Osteoblast (primary cell): ENCODE measurements around the gene OR13C2. TPM values are rescaled to one million over a fixed set of nuclear protein-coding genes. Genes with fewer than 3 reads are reported as not detected.
"Not testable (repeated sequence)": the region's sequence is repeated elsewhere in the genome, so short reads cannot be mapped to it uniquely, and the experiment has no call there.

Experiments used
- DNase-seq: peaks from one replicate; pipeline ENCODE4 v3.0.0; 2011; ENCODE audit warnings: low spot score, mixed read lengths; ENCODE audit not compliant: insufficient read length; ENCODE audit errors: missing footprints
- H2AFZ ChIP-seq: 2 replicates; pipeline ENCODE4 v1.6.0; 2011; ENCODE audit warnings: mild to moderate bottlenecking, low read length
- H3K27ac ChIP-seq: 2 replicates; pipeline ENCODE4 v1.5.1; 2011; ENCODE audit warnings: mild to moderate bottlenecking, low read depth, low read length, moderate library complexity
- H3K27me3 ChIP-seq: 2 replicates; pipeline ENCODE4 v1.6.0; 2012; ENCODE audit warnings: mild to moderate bottlenecking, control low read depth, inconsistent platforms, low read length, moderate library complexity; ENCODE audit not compliant: insufficient read depth
- H3K36me3 ChIP-seq: 2 replicates; pipeline ENCODE4 v1.5.1; 2011; ENCODE audit warnings: mild to moderate bottlenecking, low read length, control low read depth, moderate library complexity; ENCODE audit not compliant: insufficient read depth
- H3K4me1 ChIP-seq: 2 replicates; pipeline ENCODE4 v1.5.1; 2011; ENCODE audit warnings: mild to moderate bottlenecking, low read length, control low read depth, moderate library complexity; ENCODE audit not compliant: insufficient read depth
- H3K4me2 ChIP-seq: 2 replicates; pipeline ENCODE4 v1.6.0; 2011; ENCODE audit warnings: mild to moderate bottlenecking, low read length; ENCODE audit not compliant: insufficient read depth
- H3K4me3 ChIP-seq: fragments of 200-600 bp; sonication (generic); 3 replicates; pipeline ENCODE4 v1.5.1; 2012; ENCODE audit warnings: mild to moderate bottlenecking, low read length, inconsistent platforms; ENCODE audit not compliant: insufficient read depth
- H3K79me2 ChIP-seq: 2 replicates; pipeline ENCODE4 v1.6.0; 2012; ENCODE audit warnings: mild to moderate bottlenecking, low read length, control low read depth, inconsistent platforms; ENCODE audit not compliant: insufficient read depth
- H3K9me3 ChIP-seq: 2 replicates; pipeline ENCODE4 v1.5.1; 2011; ENCODE audit warnings: low read depth, low read length, control low read depth
- H4K20me1 ChIP-seq: 2 replicates; pipeline ENCODE4 v1.6.0; 2012; ENCODE audit warnings: mild to moderate bottlenecking, low read length, control low read depth; ENCODE audit not compliant: insufficient read depth
- CTCF ChIP-seq: IDR thresholded peaks from 2 replicates; pipeline ENCODE4 v1.5.1; 2011; ENCODE audit warnings: mild to moderate bottlenecking, low read depth, low read length, moderate library complexity; ENCODE audit errors: extremely low read depth
- total RNA-seq: library from RNA; depleted of rRNA; stranded (reverse); fragments of >200 nt; gene quantifications from 2 replicates; pipeline ENCODE4 v1.2.3, GENCODE V29; 2012

The OR13C2 gene
- total RNA-seq, 1 donor: not detected

- no peaks in the 10 kb centered on the region for H3K27me3 ChIP-seq
- H3K79me2 ChIP-seq: no peaks in the 10 kb centered on the region
Observed at GRCh38 chr9:104604801-104605200, 626 bp downstream of the OR13C2 start.

DNA sequence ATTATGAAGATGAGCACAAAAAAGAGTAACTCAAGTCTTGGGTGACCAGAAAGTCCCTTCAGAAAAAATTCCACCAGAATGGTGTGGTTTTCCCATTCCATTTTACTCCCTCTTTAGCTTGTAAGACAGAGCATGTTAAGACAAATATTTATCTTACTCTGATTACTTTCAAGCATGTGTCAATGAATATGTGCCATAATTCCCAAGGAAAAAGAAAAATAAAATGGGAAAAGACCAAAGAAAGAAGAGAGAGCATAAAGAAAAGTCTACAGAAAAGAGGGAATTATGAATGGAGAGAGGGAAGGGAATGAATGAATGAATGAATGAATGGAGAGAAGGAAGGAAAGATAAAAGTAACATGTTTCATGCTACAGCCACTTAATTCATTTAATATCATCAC is 6.1 kb downstream of the OR13C2 start, which contains the start of gene OR13C5:
TSS of gene OR13C5 (minus strand) at position 101 of the 400 bp plus-strand sequence. CDS start at position 101, 0 bp downstream.
- H3K4me3 ChIP-seq, DNase-seq, H3K79me2 ChIP-seq, H3K36me3 ChIP-seq, H3K27me3 ChIP-seq, H3K27ac ChIP-seq, H3K4me1 ChIP-seq, H3K4me2 ChIP-seq, H4K20me1 ChIP-seq, H3K9me3 ChIP-seq, H2AFZ ChIP-seq: not testable (repeated sequence)

More at GRCh38 chr9:104604801-104605200, 626 bp downstream of the OR13C2 start:
- no peaks in the 10 kb centered on the region for H3K36me3 ChIP-seq
- no peak for DNase-seq
- no peaks in the 10 kb centered on the region for H3K4me1 ChIP-seq
- no peak overlapping the region for H2AFZ ChIP-seq
- no peak overlapping the region for H3K4me3 ChIP-seq
- no peak overlapping the region for H3K4me2 ChIP-seq
- H3K27ac ChIP-seq: no peak overlapping the region
- H3K9me3 ChIP-seq: no peaks in the 10 kb centered on the region
- H4K20me1 ChIP-seq: no peaks in the 10 kb centered on the region
- TF ChIP-seq CTCF: no peak

GRCh38 chr9:104598749-104599148 is 6.7 kb downstream of the OR13C2 start:
- H3K79me2 ChIP-seq, H2AFZ ChIP-seq, H3K4me2 ChIP-seq, H3K27ac ChIP-seq, H3K4me3 ChIP-seq, H4K20me1 ChIP-seq, DNase-seq, H3K9me3 ChIP-seq, H3K36me3 ChIP-seq, H3K4me1 ChIP-seq, H3K27me3 ChIP-seq: not testable (repeated sequence)

GRCh38 chr9:104589626-104590025 is 15.8 kb downstream of the OR13C2 start:
- no peak for DNase-seq
- no peak overlapping the region for H3K27ac ChIP-seq

More at GRCh38 chr9:104589626-104590025, 15.8 kb downstream of the OR13C2 start:
- no peak overlapping the region for H3K4me2 ChIP-seq
- no peaks in the 10 kb centered on the region for H3K36me3 ChIP-seq
- H4K20me1 ChIP-seq: no peaks in the 10 kb centered on the region
- no peak for TF ChIP-seq CTCF
- no peaks in the 10 kb centered on the region for H3K27me3 ChIP-seq
- H3K4me3 ChIP-seq: no peak overlapping the region
- H3K4me1 ChIP-seq: no peaks in the 10 kb centered on the region
- H3K79me2 ChIP-seq: no peaks in the 10 kb centered on the region
- H3K9me3 ChIP-seq: no peaks in the 10 kb centered on the region
- H2AFZ ChIP-seq: no peak overlapping the region
